ENCODE results near the gene SESN2. TPM values are rescaled to one million over a fixed set of nuclear protein-coding genes. Genes with fewer than 3 reads are reported as not detected.

The SESN2 gene
- total RNA-seq, 2 experiments from 2014 or later: 8.8 to 9.6 TPM

DNA sequence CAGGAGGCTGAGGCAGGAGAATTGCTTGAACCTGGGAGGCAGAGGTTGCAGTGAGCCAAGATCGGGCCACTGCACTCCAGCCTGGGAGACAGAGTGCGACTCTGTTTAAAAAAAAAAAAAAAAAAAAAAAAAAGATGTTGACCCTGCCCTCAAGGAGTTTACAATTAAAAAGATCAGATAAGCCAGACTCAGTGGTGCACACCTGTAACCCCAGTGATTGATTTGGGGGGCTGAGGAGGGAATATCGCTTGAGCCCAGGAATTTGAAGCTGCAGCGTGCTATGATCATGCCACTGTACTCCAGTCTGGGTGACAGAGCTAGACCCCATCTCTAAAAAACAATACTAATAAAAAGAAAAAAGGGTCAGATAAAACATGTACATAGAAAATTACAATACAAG lies 1.6 kb upstream of the SESN2 start:
- peak overlapping the region; percentile 76 for H3K27ac Mint-ChIP-seq

GRCh38 chr1:28258628-28259251 lies 578 bp upstream of the SESN2 start:
- peak overlapping the region; percentile 76 for H3K27ac Mint-ChIP-seq
- intact Hi-C loops (cut with DNase I, micrococcal nuclease): loop anchor here in 1 of 2 experiments (1.0 to 10.0 kb wide), 3 partner anchors 11 to 476 kb away; partner anchors contain the start of genes MED18 and YTHDF2
- ChIA-PET POLR2A (interaction anchor here (0.7 to 6.1 kb wide), 9 partner anchors 10 to 323 kb away, joined by 3 to 92 read pairs (median 9); partner anchors contain the start of genes ATP5IF1, MED18, RCC1 and XKR8), CTCF (interaction anchor here (0.8 to 4.2 kb wide), 2 partner anchors 10 to 69 kb away, joined by 3 to 47 read pairs; no protein-coding TSS in a partner anchor)
- peaks cover 46% of the 10 kb centered on the region for H3K4me1 Mint-ChIP-seq (ENCODE audit: low read depth)
- peak overlapping the region; percentile 91 for H3K4me3 Mint-ChIP-seq
- Histone ChIP-seq H3K27ac (ENCODE audit: low read depth in 1 of 2, low read length in 2 of 2) (no peak overlapping the region), H3K9me3 (ENCODE audit: control insufficient read depth in 1 of 2, insufficient read depth in 1 of 2, low read length in 2 of 2) (no peaks in the 10 kb centered on the region), H3K36me3 (ENCODE audit: insufficient read depth, low read length) (no peaks in the 10 kb centered on the region), H3K4me3 (ENCODE audit: low read length) (peak overlapping the region; percentile 98), H3K27me3 (ENCODE audit: control insufficient read depth in 1 of 2, insufficient read depth in 2 of 2, low read length in 2 of 2) (no peaks in the 10 kb centered on the region), H3K4me1 (ENCODE audit: insufficient read depth, low read length) (peaks cover 72% of the 10 kb centered on the region)
- ATAC-seq (ENCODE audit: poor library complexity): no peak
- TF ChIP-seq CTCF (IDR thresholded peaks at IDR 0.05): no peak
- no peaks in the 10 kb centered on the region for H3K27me3 Mint-ChIP-seq
- DNase-seq: peak in 2 of 14 experiments; percentile 49 to 51
- H3K36me3 Mint-ChIP-seq (ENCODE audit: low read depth): no peaks in the 10 kb centered on the region
- no peaks in the 10 kb centered on the region for H3K9me3 Mint-ChIP-seq

More for the DNA sequence above, 1.6 kb upstream of the SESN2 start:
- Mint-ChIP-seq H3K36me3 (ENCODE audit: low read depth) (no peaks in the 10 kb centered on the region), H3K4me1 (ENCODE audit: low read depth) (peaks cover 46% of the 10 kb centered on the region), H3K9me3 (no peaks in the 10 kb centered on the region), H3K4me3 (peak overlapping the region; percentile 91), H3K27me3 (no peaks in the 10 kb centered on the region)
- ATAC-seq (ENCODE audit: poor library complexity) (no peak), DNase-seq (no peak)
- Histone ChIP-seq H3K9me3 (ENCODE audit: control insufficient read depth in 1 of 2, insufficient read depth in 1 of 2, low read length in 2 of 2) (no peaks in the 10 kb centered on the region), H3K36me3 (ENCODE audit: insufficient read depth, low read length) (no peaks in the 10 kb centered on the region), H3K4me3 (ENCODE audit: low read length) (no peak overlapping the region), H3K27ac (ENCODE audit: low read depth in 1 of 2, low read length in 2 of 2) (no peak overlapping the region), H3K27me3 (ENCODE audit: control insufficient read depth in 1 of 2, insufficient read depth in 2 of 2, low read length in 2 of 2) (no peaks in the 10 kb centered on the region), H3K4me1 (ENCODE audit: insufficient read depth, low read length) (peaks cover 67% of the 10 kb centered on the region)
- CTCF ChIA-PET: interaction anchor here (0.7 to 4.2 kb wide), 3 partner anchors 9 to 500 kb away, joined by 3 to 47 read pairs (median 4); no protein-coding TSS in a partner anchor
- POLR2A ChIA-PET: interaction anchor here (1.2 to 6.1 kb wide), 3 partner anchors 9 to 71 kb away, joined by 3 to 92 read pairs (median 49); partner anchors contain the start of gene MED18
- no peak for TF ChIP-seq CTCF (IDR thresholded peaks at IDR 0.05)
- intact Hi-C loops (cut with DNase I, micrococcal nuclease): loop anchor here in 1 of 2 experiments (2.0 to 10.0 kb wide), 2 partner anchors 71 to 477 kb away; partner anchors contain the start of genes MED18 and YTHDF2

GRCh38 chr1:28259934-28260802 lies 850 bp downstream of the SESN2 start:
- Mint-ChIP-seq H3K4me3 (peak overlapping the region; percentile 91), H3K27me3 (no peaks in the 10 kb centered on the region), H3K36me3 (ENCODE audit: low read depth) (no peaks in the 10 kb centered on the region), H3K9me3 (no peaks in the 10 kb centered on the region), H3K4me1 (ENCODE audit: low read depth) (peaks cover 45% of the 10 kb centered on the region), H3K27ac (peak overlapping the region; percentile 80)
- Histone ChIP-seq H3K4me1 (ENCODE audit: insufficient read depth, low read length) (peaks cover 69% of the 10 kb centered on the region), H3K27ac (ENCODE audit: low read depth in 1 of 2, low read length in 2 of 2) (peak overlapping the region in 1 of 2 donors; percentile 54), H3K4me3 (ENCODE audit: low read length) (peak overlapping the region; percentile 98), H3K36me3 (ENCODE audit: insufficient read depth, low read length) (no peaks in the 10 kb centered on the region), H3K27me3 (ENCODE audit: control insufficient read depth in 1 of 2, insufficient read depth in 2 of 2, low read length in 2 of 2) (no peaks in the 10 kb centered on the region), H3K9me3 (ENCODE audit: control insufficient read depth in 1 of 2, insufficient read depth in 1 of 2, low read length in 2 of 2) (no peaks in the 10 kb centered on the region)
- ChIA-PET CTCF (interaction anchor here (1.2 to 4.2 kb wide), 2 partner anchors 11 kb away, joined by 10 to 47 read pairs; no protein-coding TSS in a partner anchor), POLR2A (interaction anchor here (0.6 to 6.1 kb wide), 8 partner anchors 12 to 408 kb away, joined by 3 to 92 read pairs (median 7); partner anchors contain the start of genes ATP5IF1, GMEB1, MED18 and RCC1)
- ATAC-seq (ENCODE audit: poor library complexity): no peak
- DNase-seq: peak in 6 of 14 experiments; percentile 12 to 60 (median 34)
- TF ChIP-seq CTCF (IDR thresholded peaks at IDR 0.05): no peak
- intact Hi-C loops (cut with DNase I, micrococcal nuclease): loop anchor here in 1 of 2 experiments (1.0 to 10.0 kb wide), 3 partner anchors 13 to 475 kb away; partner anchors contain the start of genes MED18 and YTHDF2

Measured in CD4-positive, alpha-beta T cell (primary cell).